SK-N-SH (cell line): ENCODE measurements around the gene EFCAB6. TPM values are rescaled to one million over a fixed set of nuclear protein-coding genes. Genes with fewer than 3 reads are reported as not detected.

ENCODE experiments used
- CTCF ChIA-PET: fragments of 300-600, 350-600 bp; formaldehyde crosslinking; extraction: SDS; loops from one replicate; lab custom pipeline; 2021; lab: Yijun Ruan, JAX
- POLR2A ChIA-PET: fragments of 350-600 bp; sonication (Branson Sonifier 250); formaldehyde crosslinking; extraction: SDS; loops from one replicate; lab custom pipeline; 2020; ENCODE audit warnings: antibody characterized with exemption, inconsistent platforms; lab: Yijun Ruan, JAX
- DNase-seq: peaks from one replicate; pipeline ENCODE4 v3.0.0; 2012
- H2AFZ ChIP-seq: fragments of 200-600 bp; sonication (generic); 2 replicates; pipeline ENCODE4 v1.8.1; 2016; ENCODE audit warnings: antibody characterized with exemption, mild to moderate bottlenecking, low read depth
- H3F3A ChIP-seq: fragments of 200-600 bp; sonication (generic); replicated peaks from 2 replicates; pipeline ENCODE3; 2016; ENCODE audit warnings: antibody characterized with exemption, mild to moderate bottlenecking; ENCODE audit not compliant: insufficient read depth
- H3K27ac ChIP-seq, 2 experiments: fragments of 200-500 bp in 1 of 2; fragments of 200-600 bp in 1 of 2; sonication (Bioruptor generic) in 1 of 2; sonication (generic), shearing (Covaris generic) in 1 of 2; 2 replicates each; pipeline versions ENCODE4 v1.5.1 to v1.6.1; 2014 to 2016; ENCODE audit warnings: low read depth in 2 of 2, inconsistent platforms in 1 of 2, low read length in 1 of 2, mild to moderate bottlenecking in 1 of 2, mixed read lengths in 1 of 2
- H3K27me3 ChIP-seq: fragments of 200-600 bp; sonication (generic), shearing (Covaris generic); 2 replicates; pipeline ENCODE4 v1.6.1; 2016; ENCODE audit warnings: mixed run types; ENCODE audit not compliant: insufficient read depth
- H3K36me3 ChIP-seq, 2 experiments: fragments of 200-500 bp in 1 of 2; fragments of 200-600 bp in 1 of 2; sonication (Bioruptor generic) in 1 of 2; sonication (generic) in 1 of 2; replicated peaks in 1 of 2; 2 replicates each; pipeline versions ENCODE3 to v1.5.1; 2014 to 2016; ENCODE audit warnings: low read length in 1 of 2, mild to moderate bottlenecking in 1 of 2; ENCODE audit not compliant: insufficient read depth in 2 of 2, control insufficient read depth in 1 of 2
- H3K4me1 ChIP-seq, 2 experiments: fragments of 200-500 bp in 1 of 2; fragments of 200-600 bp in 1 of 2; sonication (Bioruptor generic) in 1 of 2; sonication (generic), shearing (Covaris generic) in 1 of 2; 2 replicates each; pipeline versions ENCODE4 v1.5.1 to v1.6.1; 2014 to 2016; ENCODE audit warnings: low read depth in 1 of 2, low read length in 1 of 2, mixed run types in 1 of 2; ENCODE audit not compliant: insufficient read depth in 2 of 2, control insufficient read depth in 1 of 2
- H3K4me2 ChIP-seq: fragments of 200-600 bp; sonication (generic), shearing (Covaris generic); 2 replicates; pipeline ENCODE4 v1.6.1; 2017; ENCODE audit warnings: mixed run types
- H3K4me3 ChIP-seq, 2 experiments: fragments of 200-500 bp in 1 of 2; fragments of 200-600 bp in 1 of 2; sonication (Bioruptor generic) in 1 of 2; sonication (generic), shearing (Covaris generic) in 1 of 2; 2 replicates each; pipeline versions ENCODE4 v1.5.1 to v1.8.1; 2014 to 2016; ENCODE audit warnings: low read depth in 2 of 2, inconsistent platforms in 1 of 2, low read length in 1 of 2, mild to moderate bottlenecking in 1 of 2, mixed read lengths in 1 of 2, moderate library complexity in 1 of 2
- H3K79me2 ChIP-seq: fragments of 200-600 bp; sonication (generic); 2 replicates; pipeline ENCODE4 v1.8.1; 2017; ENCODE audit warnings: mild to moderate bottlenecking; ENCODE audit not compliant: insufficient read depth
- H3K9ac ChIP-seq: fragments of 200-600 bp; sonication (generic); 2 replicates; pipeline ENCODE4 v1.6.1; 2017; ENCODE audit warnings: mixed run types
- H3K9me2 ChIP-seq: fragments of 200-600 bp; sonication (generic); 2 replicates; pipeline ENCODE4 v1.6.1; 2017; ENCODE audit warnings: mixed run types
- H3K9me3 ChIP-seq: fragments of 200-600 bp; sonication (generic); 2 replicates; pipeline ENCODE4 v1.6.1; 2017; ENCODE audit warnings: mixed run types, mild to moderate bottlenecking, moderate library complexity
- H4K20me1 ChIP-seq: fragments of 200-600 bp; sonication (generic); 2 replicates; pipeline ENCODE4 v1.6.1; 2017; ENCODE audit warnings: mild to moderate bottlenecking, mixed run types; ENCODE audit not compliant: insufficient read depth
- CHD2 ChIP-seq: fragments of 150-350 bp; IDR thresholded peaks from 2 replicates; pipeline ENCODE4 v1.6.1; 2018; ENCODE audit warnings: low read length; ENCODE audit not compliant: partially characterized antibody
- EP300 ChIP-seq, 2 experiments: IDR thresholded peaks; 2 replicates each; pipeline versions ENCODE4 v1.4.0 to v1.6.1; 2012; ENCODE audit warnings: borderline replicate concordance in 1 of 2, low read depth in 1 of 2, low read length in 1 of 2
- EZH2phosphoT487 ChIP-seq: fragments of 200-600 bp; sonication (generic); IDR thresholded peaks from 2 replicates; pipeline ENCODE4 v1.6.1; 2017; ENCODE audit warnings: low read depth, mixed run types, mild to moderate bottlenecking, antibody characterized with exemption, moderate library complexity, borderline replicate concordance
- JUND ChIP-seq: IDR thresholded peaks from 2 replicates; pipeline ENCODE4 v1.4.0; 2012
- MXI1 ChIP-seq: IDR thresholded peaks from 2 replicates; pipeline ENCODE4 v1.6.1; 2012; ENCODE audit warnings: mild to moderate bottlenecking, low read depth, low read length, improper control_type of control experiment
- NRF1 ChIP-seq: IDR thresholded peaks from 2 replicates; pipeline ENCODE4 v1.6.1; 2012; ENCODE audit warnings: low read depth, mild to moderate bottlenecking, low read length
- PBX3 ChIP-seq: IDR thresholded peaks from 2 replicates; pipeline ENCODE4; 2012
- POLR2AphosphoS5 ChIP-seq: IDR thresholded peaks from 2 replicates; pipeline ENCODE4 v1.6.1; 2012; ENCODE audit warnings: low read depth, low read length
- RAD21 ChIP-seq: IDR thresholded peaks from 2 replicates; pipeline ENCODE4 v1.6.1; 2012; ENCODE audit warnings: mild to moderate bottlenecking, low read length
- REST ChIP-seq: IDR thresholded peaks from 2 replicates; pipeline ENCODE4 v1.6.1; 2012; ENCODE audit warnings: mild to moderate bottlenecking, low read depth, low read length, moderate library complexity
- RFX5 ChIP-seq: IDR thresholded peaks from 2 replicates; pipeline ENCODE4 v1.6.1; 2012; ENCODE audit warnings: mild to moderate bottlenecking, improper control_type of control experiment, low read length
- TAF1 ChIP-seq: IDR thresholded peaks from 2 replicates; pipeline ENCODE4 v1.6.1; 2012; ENCODE audit warnings: low read depth, mild to moderate bottlenecking, low read length, moderate library complexity, borderline replicate concordance
- WGBS: methylation state at CpG from one replicate; pipeline ENCODE4 v1.1.6; 2017; ENCODE audit warnings: low lambda C conversion rate; 5-methylcytosine and 5-hydroxymethylcytosine counted together
- polyA plus RNA-seq, 3 experiments: library from polyadenylated mRNA; depleted of rRNA; stranded (reverse); fragments of >200 nt; gene quantifications; 2 replicates each; pipeline ENCODE4 v1.2.3, GENCODE V29; 2012
- TF ChIP-seq, protein P1 (sequence below): fragments of 200-600 bp; sonication (generic); IDR thresholded peaks from 2 replicates; pipeline ENCODE4 v1.6.1; 2017; ENCODE audit warnings: antibody characterized with exemption, mild to moderate bottlenecking, moderate library complexity
- TF ChIP-seq, protein P2 (sequence below): IDR thresholded peaks from 2 replicates; pipeline ENCODE4 v1.4.0; 2012; ENCODE audit warnings: low read depth, borderline replicate concordance
- TF ChIP-seq, protein P3 (sequence below): fragments of 150-350 bp; IDR thresholded peaks from 2 replicates; pipeline ENCODE4 v1.6.1; 2017; ENCODE audit warnings: antibody characterized with exemption, low read length, low read depth, borderline replicate concordance

Gene EFCAB6
- polyA plus RNA-seq, 1 of the 3 experiments (the other 2 are of a cell fraction): 0.46 TPM

- no peak overlapping the region for H2AFZ ChIP-seq
Measured at GRCh38 chr22:43744700-43745410, 67.2 kb downstream of the EFCAB6 start.

More at GRCh38 chr22:43744700-43745410, 67.2 kb downstream of the EFCAB6 start:
- Histone ChIP-seq H3F3A (no peaks in the 10 kb centered on the region), H3K36me3 (no peaks in the 10 kb centered on the region), H3K4me2 (no peak overlapping the region), H3K9ac (no peak overlapping the region), H3K9me2 (no peaks in the 10 kb centered on the region), H4K20me1 (no peaks in the 10 kb centered on the region), H3K27me3 (no peaks in the 10 kb centered on the region), H3K4me1 (no peaks in the 10 kb centered on the region), H3K9me3 (no peaks in the 10 kb centered on the region), H3K4me3 (no peak overlapping the region)
- no peak for DNase-seq
- POLR2A ChIA-PET: interaction anchor here (0.8 kb wide), 1 partner anchor 168 kb away, joined by 4 read pairs; no protein-coding TSS in a partner anchor
- TF ChIP-seq, protein P1, sequence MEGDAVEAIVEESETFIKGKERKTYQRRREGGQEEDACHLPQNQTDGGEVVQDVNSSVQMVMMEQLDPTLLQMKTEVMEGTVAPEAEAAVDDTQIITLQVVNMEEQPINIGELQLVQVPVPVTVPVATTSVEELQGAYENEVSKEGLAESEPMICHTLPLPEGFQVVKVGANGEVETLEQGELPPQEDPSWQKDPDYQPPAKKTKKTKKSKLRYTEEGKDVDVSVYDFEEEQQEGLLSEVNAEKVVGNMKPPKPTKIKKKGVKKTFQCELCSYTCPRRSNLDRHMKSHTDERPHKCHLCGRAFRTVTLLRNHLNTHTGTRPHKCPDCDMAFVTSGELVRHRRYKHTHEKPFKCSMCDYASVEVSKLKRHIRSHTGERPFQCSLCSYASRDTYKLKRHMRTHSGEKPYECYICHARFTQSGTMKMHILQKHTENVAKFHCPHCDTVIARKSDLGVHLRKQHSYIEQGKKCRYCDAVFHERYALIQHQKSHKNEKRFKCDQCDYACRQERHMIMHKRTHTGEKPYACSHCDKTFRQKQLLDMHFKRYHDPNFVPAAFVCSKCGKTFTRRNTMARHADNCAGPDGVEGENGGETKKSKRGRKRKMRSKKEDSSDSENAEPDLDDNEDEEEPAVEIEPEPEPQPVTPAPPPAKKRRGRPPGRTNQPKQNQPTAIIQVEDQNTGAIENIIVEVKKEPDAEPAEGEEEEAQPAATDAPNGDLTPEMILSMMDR: no peak
- TF ChIP-seq EZH2phosphoT487 (no peak), RAD21 (no peak), PBX3 (no peak), RFX5 (no peak), EP300 (IDR thresholded peaks at IDR 0.05; ENCODE audit: borderline replicate concordance in 1 of 2, low read depth in 1 of 2, low read length in 1 of 2) (no peak), REST (no peak), NRF1 (no peak), MXI1 (no peak), TAF1 (no peak), POLR2AphosphoS5 (no peak), CHD2 (no peak), JUND (no peak)
- TF ChIP-seq, protein P2, sequence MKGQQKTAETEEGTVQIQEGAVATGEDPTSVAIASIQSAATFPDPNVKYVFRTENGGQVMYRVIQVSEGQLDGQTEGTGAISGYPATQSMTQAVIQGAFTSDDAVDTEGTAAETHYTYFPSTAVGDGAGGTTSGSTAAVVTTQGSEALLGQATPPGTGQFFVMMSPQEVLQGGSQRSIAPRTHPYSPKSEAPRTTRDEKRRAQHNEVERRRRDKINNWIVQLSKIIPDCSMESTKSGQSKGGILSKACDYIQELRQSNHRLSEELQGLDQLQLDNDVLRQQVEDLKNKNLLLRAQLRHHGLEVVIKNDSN: no peak
- TF ChIP-seq, protein P3, sequence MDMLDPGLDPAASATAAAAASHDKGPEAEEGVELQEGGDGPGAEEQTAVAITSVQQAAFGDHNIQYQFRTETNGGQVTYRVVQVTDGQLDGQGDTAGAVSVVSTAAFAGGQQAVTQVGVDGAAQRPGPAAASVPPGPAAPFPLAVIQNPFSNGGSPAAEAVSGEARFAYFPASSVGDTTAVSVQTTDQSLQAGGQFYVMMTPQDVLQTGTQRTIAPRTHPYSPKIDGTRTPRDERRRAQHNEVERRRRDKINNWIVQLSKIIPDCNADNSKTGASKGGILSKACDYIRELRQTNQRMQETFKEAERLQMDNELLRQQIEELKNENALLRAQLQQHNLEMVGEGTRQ: no peak
- TF ChIP-seq, all 33 proteins: peak for 0
- CTCF ChIA-PET: no interaction called here
- no peaks in the 10 kb centered on the region for H3K79me2 ChIP-seq
- 73% methylated on average over 9 of the region's 9 CpGs for WGBS
- H3K27ac ChIP-seq: no peak overlapping the region
